SK-N-MC (cell line): Measurements from ENCODE around the gene HIF1A.

Source experiments
- EZH2 ChIP-seq: fragments of 200-600 bp; sonication (generic); IDR thresholded peaks from one replicate; pipeline ENCODE4 v1.6.1; 2017; ENCODE audit warnings: antibody characterized with exemption
- FOXP2 ChIP-seq: optimal IDR thresholded peaks from 2 replicates; pipeline ENCODE3; 2011; ENCODE audit warnings: mild to moderate bottlenecking, moderate library complexity; ENCODE audit not compliant: insufficient read depth; ENCODE audit errors: extremely low read length, control extremely low read depth
- POLR2AphosphoS5 ChIP-seq: IDR thresholded peaks from 2 replicates; pipeline ENCODE4 v1.6.1; 2012; ENCODE audit warnings: mild to moderate bottlenecking, low read depth, low read length, borderline replicate concordance

- TF ChIP-seq EZH2: no peak
- TF ChIP-seq POLR2AphosphoS5: no peak
- TF ChIP-seq FOXP2: no peak
Measured at GRCh38 chr14:61739133-61739532, 43.8 kb downstream of the HIF1A start.
